Fibroblast of the aortic adventitia (primary cell): ENCODE measurements around the gene UGT1A5. TPM values are rescaled to one million over a fixed set of nuclear protein-coding genes. Genes with fewer than 3 reads are reported as not detected.
A peak's percentile ranks its signal among the peaks of the same experiment; 100 is the strongest.

Experiments
- DNase-seq: peaks from one replicate; pipeline ENCODE4 v3.0.0-alpha.2; 2010; ENCODE audit warnings: low read depth
- H3K4me3 ChIP-seq: 2 replicates; pipeline ENCODE4 v1.5.1; 2011; ENCODE audit warnings: low read depth, mild to moderate bottlenecking, control low read depth, low read length, moderate library complexity
- total RNA-seq: library from RNA; depleted of rRNA; stranded (reverse); fragments of >200 nt; gene quantifications from 2 replicates; pipeline ENCODE4 v1.2.3, GENCODE V29; 2012; ENCODE audit warnings: low replicate concordance
- TF ChIP-seq, protein P1 (sequence below): IDR thresholded peaks from 2 replicates; pipeline ENCODE4 v1.5.1; 2011; ENCODE audit warnings: mild to moderate bottlenecking, low read length, control low read depth, inconsistent platforms; ENCODE audit not compliant: insufficient read depth

UGT1A5 gene
- total RNA-seq, 1 donor = not detected

DNA sequence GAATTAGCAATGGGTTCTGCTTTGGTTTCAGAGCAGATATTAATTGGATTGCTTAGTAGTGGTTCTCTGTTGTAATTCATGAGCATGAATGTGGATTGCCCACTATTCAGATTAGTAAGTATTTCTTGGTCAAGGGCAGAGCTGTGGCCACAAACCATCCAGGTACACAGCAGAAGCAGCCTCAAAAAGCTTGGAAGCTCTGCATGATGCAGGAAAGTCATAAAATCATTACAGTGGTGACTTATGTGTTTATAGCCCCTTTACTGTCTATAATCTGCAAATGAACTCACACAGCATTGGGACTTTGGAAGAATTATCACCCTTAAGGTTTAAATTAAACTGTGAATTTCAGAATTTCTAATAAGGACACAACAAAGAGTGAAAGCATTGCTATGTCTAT is 45.4 kb downstream of the UGT1A5 start:
- DNase-seq = no peak
- TF ChIP-seq, protein P1, sequence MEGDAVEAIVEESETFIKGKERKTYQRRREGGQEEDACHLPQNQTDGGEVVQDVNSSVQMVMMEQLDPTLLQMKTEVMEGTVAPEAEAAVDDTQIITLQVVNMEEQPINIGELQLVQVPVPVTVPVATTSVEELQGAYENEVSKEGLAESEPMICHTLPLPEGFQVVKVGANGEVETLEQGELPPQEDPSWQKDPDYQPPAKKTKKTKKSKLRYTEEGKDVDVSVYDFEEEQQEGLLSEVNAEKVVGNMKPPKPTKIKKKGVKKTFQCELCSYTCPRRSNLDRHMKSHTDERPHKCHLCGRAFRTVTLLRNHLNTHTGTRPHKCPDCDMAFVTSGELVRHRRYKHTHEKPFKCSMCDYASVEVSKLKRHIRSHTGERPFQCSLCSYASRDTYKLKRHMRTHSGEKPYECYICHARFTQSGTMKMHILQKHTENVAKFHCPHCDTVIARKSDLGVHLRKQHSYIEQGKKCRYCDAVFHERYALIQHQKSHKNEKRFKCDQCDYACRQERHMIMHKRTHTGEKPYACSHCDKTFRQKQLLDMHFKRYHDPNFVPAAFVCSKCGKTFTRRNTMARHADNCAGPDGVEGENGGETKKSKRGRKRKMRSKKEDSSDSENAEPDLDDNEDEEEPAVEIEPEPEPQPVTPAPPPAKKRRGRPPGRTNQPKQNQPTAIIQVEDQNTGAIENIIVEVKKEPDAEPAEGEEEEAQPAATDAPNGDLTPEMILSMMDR = no peak
- no peak overlapping the region for H3K4me3 ChIP-seq

DNA sequence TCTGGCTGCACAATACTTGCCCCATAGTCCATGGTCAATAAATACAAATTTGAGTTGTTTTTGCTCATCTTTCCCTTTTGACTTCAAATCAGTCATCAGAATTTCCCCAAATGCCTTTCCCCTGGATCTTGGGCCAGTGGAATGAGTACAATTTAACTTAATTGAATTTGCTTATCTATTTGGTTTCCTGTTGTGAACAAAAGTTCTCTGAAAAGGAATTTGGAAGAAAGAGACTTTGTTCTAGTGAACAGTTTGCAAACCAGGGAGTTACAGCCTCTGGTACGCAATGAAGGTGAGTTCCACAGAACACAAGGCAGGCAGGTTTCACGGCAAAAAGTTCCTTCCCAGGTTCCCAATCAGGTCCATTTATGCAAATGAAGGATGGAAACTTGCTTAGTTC is 46.1 kb downstream of the UGT1A5 start:
- peak; percentile 59 for DNase-seq

DNA sequence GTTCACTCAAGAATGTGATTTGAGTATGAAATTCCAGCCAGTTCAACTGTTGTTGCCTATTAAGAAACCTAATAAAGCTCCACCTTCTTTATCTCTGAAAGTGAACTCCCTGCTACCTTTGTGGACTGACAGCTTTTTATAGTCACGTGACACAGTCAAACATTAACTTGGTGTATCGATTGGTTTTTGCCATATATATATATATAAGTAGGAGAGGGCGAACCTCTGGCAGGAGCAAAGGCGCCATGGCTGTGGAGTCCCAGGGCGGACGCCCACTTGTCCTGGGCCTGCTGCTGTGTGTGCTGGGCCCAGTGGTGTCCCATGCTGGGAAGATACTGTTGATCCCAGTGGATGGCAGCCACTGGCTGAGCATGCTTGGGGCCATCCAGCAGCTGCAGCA is 47.3 kb downstream of the UGT1A5 start, which contains the start of gene UGT1A1:
Gene UGT1A1, plus strand, starts transcription at position 228 of the 400 bp plus-strand sequence. Its CDS starts 18 bp downstream, at position 246.
- TF ChIP-seq, protein P1 = no peak

More for the DNA sequence above, 46.1 kb downstream of the UGT1A5 start:
- TF ChIP-seq, protein P1 = no peak
- H3K4me3 ChIP-seq = no peak overlapping the region

DNA sequence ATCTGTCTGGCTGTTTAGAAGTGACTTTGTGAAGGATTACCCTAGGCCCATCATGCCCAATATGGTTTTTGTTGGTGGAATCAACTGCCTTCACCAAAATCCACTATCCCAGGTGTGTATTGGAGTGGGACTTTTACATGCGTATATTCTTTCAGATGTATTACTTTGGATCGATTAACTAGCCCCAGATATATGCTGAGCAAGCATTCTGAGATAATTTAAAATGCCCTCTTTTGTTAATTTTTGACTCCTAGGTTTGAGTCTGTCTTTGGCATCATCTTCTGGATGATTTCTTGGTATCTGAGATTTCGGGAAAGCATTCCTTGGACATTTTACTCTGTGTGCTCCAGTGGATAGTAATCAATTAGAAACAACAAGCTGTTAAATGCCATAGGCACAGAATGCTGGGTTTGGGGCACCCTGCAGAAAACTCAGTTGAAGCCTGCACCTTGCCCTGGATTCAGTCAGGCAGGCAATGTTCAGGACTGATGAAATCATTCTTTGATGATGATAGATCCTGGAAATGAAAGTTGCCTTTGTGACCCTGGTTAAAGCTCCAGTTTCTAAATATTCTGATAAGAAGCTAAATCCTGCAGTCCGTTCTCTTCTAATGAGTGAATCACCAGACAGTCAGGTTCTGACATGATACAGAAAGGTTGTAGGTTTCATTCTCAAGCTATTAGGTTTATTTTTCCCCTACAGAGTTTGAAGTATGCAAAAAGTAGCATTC is 48.5 kb downstream of the UGT1A5 start:
- TF ChIP-seq, protein P1 = no peak
- peak; percentile 51 for DNase-seq
- H3K4me3 ChIP-seq = no peak overlapping the region

More for the DNA sequence above, 47.3 kb downstream of the UGT1A5 start, which contains the start of gene UGT1A1:
- no peak within 1 kb of the TSS for H3K4me3 ChIP-seq
- no peak for DNase-seq

DNA sequence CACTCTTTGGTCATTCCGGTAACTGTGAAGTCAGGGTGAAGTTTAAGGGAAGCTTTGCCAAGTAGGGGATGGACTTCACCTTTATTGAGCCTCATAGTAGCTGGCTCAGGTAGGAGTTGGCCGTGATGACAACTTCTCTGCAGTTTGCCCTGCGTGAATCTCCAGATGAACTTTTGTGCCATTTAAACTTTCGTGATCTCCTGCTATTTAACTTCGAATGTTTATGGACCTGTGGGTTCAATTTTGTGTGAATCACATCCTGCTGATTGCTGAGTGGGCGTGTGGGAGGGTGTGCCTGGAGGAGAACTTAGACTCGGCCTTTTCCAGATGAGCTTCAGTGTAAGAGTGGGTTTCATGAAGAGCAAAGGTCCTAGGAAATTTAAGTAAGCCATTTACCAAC is 51.6 kb downstream of the UGT1A5 start:
- TF ChIP-seq, protein P1 = no peak
- H3K4me3 ChIP-seq = no peak overlapping the region
- peak; percentile 74 for DNase-seq

DNA sequence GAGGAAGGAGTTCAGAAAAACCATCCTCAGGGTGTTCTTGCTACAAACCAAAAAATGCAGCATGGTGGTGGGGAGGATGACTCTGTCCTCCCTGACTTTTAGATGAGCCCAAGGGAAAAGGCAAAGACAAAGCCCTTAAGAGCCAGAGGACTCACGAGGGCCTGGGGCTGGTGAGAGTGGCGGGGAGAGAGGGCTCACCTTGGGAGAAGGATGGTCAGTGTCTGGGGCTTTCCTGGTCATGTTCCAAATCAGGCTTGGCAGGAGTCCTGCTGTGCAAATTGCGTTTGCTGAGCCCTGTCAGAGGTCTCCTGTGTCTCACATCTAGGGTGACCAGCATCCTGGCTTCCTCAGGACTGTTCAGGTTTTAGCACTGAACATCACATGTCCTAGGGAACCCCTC is 52.1 kb downstream of the UGT1A5 start:
- TF ChIP-seq, protein P1 = no peak
- DNase-seq = no peak

More for the DNA sequence above, 52.1 kb downstream of the UGT1A5 start:
- H3K4me3 ChIP-seq = no peak overlapping the region
